Astrocyte (in vitro differentiated cells and primary cell): ENCODE measurements around the gene DDIAS.

Experiments
- CTCF ChIP-seq: IDR thresholded peaks from 2 replicates; pipeline ENCODE4 v1.5.1; 2011; ENCODE audit warnings: low read depth, mild to moderate bottlenecking, inconsistent platforms, low read length, moderate library complexity; ENCODE audit not compliant: insufficient read depth
- EZH2 ChIP-seq: IDR thresholded peaks from 2 replicates; pipeline ENCODE4 v1.6.1; 2012; ENCODE audit warnings: mild to moderate bottlenecking, low read length, inconsistent platforms; ENCODE audit not compliant: insufficient read depth

GRCh38 chr11:82980947-82981346 lies 79.4 kb downstream of the DDIAS start:
- TF ChIP-seq CTCF (no peak), EZH2 (no peak)
